HUES64 (cell line): ENCODE data around the gene GCSH.

Source experiments
- H3K27ac ChIP-seq: 2 replicates; pipeline ENCODE4 v1.7.0; 2013; ENCODE audit warnings: low read depth, low read length, inconsistent platforms
- H3K27me3 ChIP-seq: 2 replicates; pipeline ENCODE4 v1.6.1; 2013; ENCODE audit warnings: mild to moderate bottlenecking, low read length; ENCODE audit not compliant: insufficient read depth
- H3K36me3 ChIP-seq: 2 replicates; pipeline ENCODE4 v1.6.1; 2013; ENCODE audit warnings: mild to moderate bottlenecking, low read length; ENCODE audit not compliant: insufficient read depth
- H3K4me1 ChIP-seq: 2 replicates; pipeline ENCODE4 v1.6.1; 2013; ENCODE audit warnings: mild to moderate bottlenecking, low read length, moderate library complexity; ENCODE audit not compliant: insufficient read depth
- H3K4me3 ChIP-seq: 2 replicates; pipeline ENCODE4 v1.5.1; 2013; ENCODE audit warnings: mild to moderate bottlenecking, low read length, moderate library complexity
- H3K9ac ChIP-seq: 2 replicates; pipeline ENCODE4 v1.6.1; 2013; ENCODE audit warnings: mild to moderate bottlenecking, low read depth, low read length
- H3K9me3 ChIP-seq: 2 replicates; pipeline ENCODE4 v1.6.1; 2013; ENCODE audit warnings: low read depth, low read length; ENCODE audit not compliant: insufficient read depth
- WGBS: fragments of 150-250, 120-280 bp; methylation state at CpG from one replicate; pipeline ENCODE4 v1.1.7; 2013; ENCODE audit warnings: missing lambda C conversion rate; 5-methylcytosine and 5-hydroxymethylcytosine counted together

The GCSH gene

DNA sequence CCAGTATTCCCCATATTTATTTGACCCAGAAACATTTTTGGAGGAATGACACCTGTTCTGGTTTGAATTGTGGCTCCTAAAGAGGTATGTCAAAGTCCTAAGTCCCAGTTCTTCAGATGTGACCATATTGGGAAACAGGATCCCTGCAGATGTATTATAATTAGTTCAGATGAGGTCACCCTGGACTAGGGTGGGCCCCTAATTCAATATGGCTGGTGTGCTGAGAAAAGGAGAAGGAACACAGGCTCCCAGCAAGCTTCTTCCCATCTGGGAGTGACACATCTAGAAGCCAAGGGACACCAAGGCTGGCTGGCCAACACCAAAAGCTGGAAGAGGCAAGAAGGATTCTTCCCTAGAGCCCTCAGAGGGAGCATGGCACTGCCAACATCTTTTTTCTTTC is 3.8 kb upstream of the GCSH start:
- H3K4me1 ChIP-seq = peaks cover 6% of the 10 kb centered on the region
- H3K9ac ChIP-seq = no peak overlapping the region
- no peaks in the 10 kb centered on the region for H3K27me3 ChIP-seq
- no peak overlapping the region for H3K4me3 ChIP-seq
- no peaks in the 10 kb centered on the region for H3K9me3 ChIP-seq
- no peaks in the 10 kb centered on the region for H3K36me3 ChIP-seq
- H3K27ac ChIP-seq = no peak overlapping the region

DNA sequence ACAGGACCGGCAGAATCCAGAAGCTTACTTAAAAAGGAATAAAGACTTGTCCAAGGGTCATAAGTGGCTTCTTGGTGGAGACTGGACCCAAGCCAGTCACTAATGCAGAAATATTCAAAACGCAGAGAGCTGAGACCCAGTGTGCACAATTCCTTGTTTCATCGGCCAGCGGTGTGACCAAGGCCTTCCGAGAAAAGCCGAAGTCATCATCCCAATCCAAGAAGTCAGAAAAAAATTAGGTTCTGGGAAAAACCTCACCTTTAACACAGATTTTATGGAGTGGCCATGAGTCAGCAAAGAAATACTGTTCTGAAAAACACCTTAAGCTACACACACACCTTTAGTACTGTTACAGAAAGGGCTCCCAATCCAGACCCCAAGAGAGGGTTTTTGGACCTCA is 1.0 kb upstream of the GCSH start:
- H3K27me3 ChIP-seq = no peaks in the 10 kb centered on the region
- no peak overlapping the region for H3K9ac ChIP-seq
- H3K9me3 ChIP-seq = no peaks in the 10 kb centered on the region
- 94% methylated on average over 6 of the region's 6 CpGs for WGBS
- no peak overlapping the region for H3K4me3 ChIP-seq
- peaks cover 5% of the 10 kb centered on the region for H3K36me3 ChIP-seq
- H3K4me1 ChIP-seq = peaks cover 6% of the 10 kb centered on the region
- H3K27ac ChIP-seq = no peak overlapping the region

DNA sequence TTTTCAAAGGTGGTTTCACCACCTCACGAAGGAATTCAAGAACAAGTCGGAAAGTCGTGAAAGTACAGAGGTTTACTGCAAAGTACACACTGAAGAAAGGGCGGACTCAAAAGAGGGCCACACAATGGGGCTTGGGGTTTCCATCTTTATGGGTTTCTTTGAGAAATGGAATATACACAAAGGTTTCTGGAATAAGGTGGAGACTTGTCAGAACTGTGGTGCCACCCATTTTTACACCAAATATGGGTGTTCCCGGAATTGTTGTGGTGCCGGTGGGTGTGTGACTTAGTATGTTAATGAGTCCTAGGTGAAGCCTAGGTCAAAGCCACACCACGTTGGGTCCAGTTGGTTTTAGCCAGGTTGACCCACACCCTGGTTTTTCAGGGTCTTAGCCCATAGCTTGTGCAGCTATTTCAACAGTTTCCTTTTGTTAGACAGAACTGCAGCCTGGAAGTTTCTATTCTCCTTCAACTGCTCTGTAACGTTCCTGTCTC is 567 bp upstream of the GCSH start:
- Histone ChIP-seq H3K9ac (no peak overlapping the region), H3K27ac (no peak overlapping the region), H3K4me3 (peak overlapping the region; percentile 37), H3K27me3 (no peaks in the 10 kb centered on the region), H3K36me3 (peaks cover 8% of the 10 kb centered on the region), H3K4me1 (peaks cover 6% of the 10 kb centered on the region), H3K9me3 (no peaks in the 10 kb centered on the region)
- 60% methylated on average over 8 of the region's 8 CpGs for WGBS

DNA sequence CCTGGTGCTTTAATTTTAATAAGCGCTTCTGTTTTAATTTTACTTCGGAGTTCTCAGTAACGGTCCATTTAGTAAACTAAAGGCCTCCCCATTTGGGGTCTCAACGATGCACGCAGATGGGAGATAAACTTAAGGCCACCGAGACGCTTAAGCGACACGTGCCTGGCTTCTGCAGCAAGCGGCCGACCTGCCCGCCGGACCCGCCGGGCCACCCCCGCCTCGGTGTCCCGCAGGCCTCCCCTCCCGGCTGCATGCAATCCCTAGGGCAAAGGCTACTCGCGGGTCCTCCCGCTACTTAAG is 592 bp downstream of the GCSH start:
- no peaks in the 10 kb centered on the region for H3K27me3 ChIP-seq
- H3K4me3 ChIP-seq = peak overlapping the region; percentile 77
- H3K36me3 ChIP-seq = peaks cover 18% of the 10 kb centered on the region
- peak overlapping the region; percentile 90 for H3K9ac ChIP-seq
- H3K4me1 ChIP-seq = peaks cover 6% of the 10 kb centered on the region
- H3K9me3 ChIP-seq = no peaks in the 10 kb centered on the region
- WGBS = under 1% methylated on average over 22 of the region's 22 CpGs
- H3K27ac ChIP-seq = peak overlapping the region; percentile 71

DNA sequence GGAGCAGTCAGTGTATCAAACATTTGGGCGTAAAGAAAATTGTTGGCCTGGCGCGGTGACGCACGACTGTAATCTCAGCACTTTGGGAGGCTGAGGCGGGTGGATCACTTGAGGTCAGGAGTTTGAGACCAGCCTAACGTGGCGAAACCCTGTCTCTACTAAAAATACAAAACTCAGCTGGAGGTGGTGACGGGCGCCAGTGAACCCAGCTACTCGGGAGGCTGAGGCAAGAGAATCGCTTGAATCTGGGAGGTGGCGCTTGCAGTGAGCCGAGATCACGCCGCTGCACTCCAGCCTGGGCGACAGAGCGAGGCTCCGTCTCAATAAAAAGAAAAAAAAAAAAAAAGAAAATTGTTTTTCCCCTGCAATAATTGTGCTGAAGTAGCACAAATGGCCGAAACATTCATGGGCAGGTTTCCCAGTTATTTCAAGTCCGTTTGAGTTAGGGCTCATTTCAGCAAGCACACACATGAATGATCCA is 1.4 kb downstream of the GCSH start:
- WGBS = 70% methylated on average over 21 of the region's 21 CpGs
- Histone ChIP-seq H3K9ac (peak overlapping the region; percentile 22; the same call in 1 of the 2 replicates), H3K4me1 (peaks cover 6% of the 10 kb centered on the region)

DNA sequence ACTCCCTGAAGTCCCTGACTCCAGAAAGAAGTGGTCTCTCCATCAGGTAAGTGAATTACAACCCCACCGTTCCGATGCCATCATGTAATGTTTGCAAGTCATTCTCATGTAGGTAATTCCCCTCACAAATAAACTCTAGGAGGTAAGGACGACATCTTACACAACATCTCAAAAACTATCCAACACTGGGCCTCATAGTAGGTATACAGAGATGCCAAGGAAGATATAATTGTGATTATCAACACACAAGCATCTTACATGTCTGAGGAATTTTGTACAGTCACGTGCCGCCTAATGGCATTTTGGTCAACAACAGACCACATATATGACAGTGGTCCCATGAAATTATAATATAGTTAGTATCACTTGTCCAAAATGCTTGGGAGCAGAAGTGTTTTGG is 7.4 kb downstream of the GCSH start:
- Histone ChIP-seq H3K4me1 (no peaks in the 10 kb centered on the region), H3K36me3 (peaks cover 70% of the 10 kb centered on the region), H3K27ac (no peak overlapping the region), H3K4me3 (no peak overlapping the region), H3K9ac (no peak overlapping the region), H3K9me3 (no peaks in the 10 kb centered on the region), H3K27me3 (no peaks in the 10 kb centered on the region)
- WGBS = 96% methylated on average over 5 of the region's 5 CpGs

More for the DNA sequence above, 1.4 kb downstream of the GCSH start:
- H3K27ac ChIP-seq = no peak overlapping the region
- H3K9me3 ChIP-seq = no peaks in the 10 kb centered on the region
- peak overlapping the region; percentile 77 for H3K4me3 ChIP-seq
- peaks cover 25% of the 10 kb centered on the region for H3K36me3 ChIP-seq
- H3K27me3 ChIP-seq = no peaks in the 10 kb centered on the region

DNA sequence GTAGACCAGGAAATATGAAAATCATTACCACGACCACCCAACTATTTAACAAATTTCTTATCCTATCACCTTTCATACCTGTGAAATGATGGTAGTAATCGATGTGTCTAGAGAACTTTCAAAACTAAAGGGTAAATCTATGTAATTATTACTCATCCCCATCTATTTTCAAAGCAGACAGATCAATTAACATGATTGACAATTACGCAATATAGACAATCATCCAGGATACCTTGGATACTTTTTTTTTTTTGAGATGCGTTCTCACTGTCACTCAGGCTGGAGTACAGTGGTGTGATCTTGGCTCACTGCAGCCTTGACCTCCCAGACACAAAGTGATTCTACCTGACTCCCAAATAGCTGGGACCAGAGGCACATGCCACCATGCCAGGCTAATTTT is 15.2 kb downstream of the GCSH start:
- Histone ChIP-seq H3K9ac (no peak overlapping the region), H3K36me3 (peaks cover 35% of the 10 kb centered on the region), H3K27ac (no peak overlapping the region), H3K4me3 (no peak overlapping the region), H3K27me3 (no peaks in the 10 kb centered on the region), H3K4me1 (no peaks in the 10 kb centered on the region), H3K9me3 (no peaks in the 10 kb centered on the region)
- WGBS = 96% methylated on average over 2 of the region's 4 CpGs

DNA sequence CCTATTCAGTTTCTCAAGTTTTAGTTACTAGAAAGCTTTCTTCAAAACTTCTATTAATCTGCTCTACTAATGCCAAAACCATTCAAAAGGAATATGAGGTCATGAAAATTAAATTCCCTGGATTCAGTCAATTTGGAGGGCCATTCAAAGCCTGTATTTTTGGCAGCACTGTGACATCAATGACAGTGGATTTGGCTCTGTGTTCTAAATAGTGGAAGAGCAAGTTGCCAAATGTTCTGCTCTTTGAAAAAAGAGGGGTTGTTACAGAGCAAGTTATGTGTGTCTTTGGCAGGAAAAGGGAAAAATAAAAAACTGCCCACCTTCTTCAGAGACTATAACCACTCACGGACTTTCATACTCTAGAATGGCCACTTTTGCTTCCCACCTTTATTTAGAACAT is 16.0 kb downstream of the GCSH start:
- Histone ChIP-seq H3K27me3 (no peaks in the 10 kb centered on the region), H3K9me3 (no peaks in the 10 kb centered on the region), H3K4me3 (no peak overlapping the region), H3K4me1 (no peaks in the 10 kb centered on the region), H3K36me3 (peaks cover 31% of the 10 kb centered on the region), H3K9ac (no peak overlapping the region), H3K27ac (no peak overlapping the region)
- WGBS = 93% methylated on average over 1 of the region's 1 CpG

DNA sequence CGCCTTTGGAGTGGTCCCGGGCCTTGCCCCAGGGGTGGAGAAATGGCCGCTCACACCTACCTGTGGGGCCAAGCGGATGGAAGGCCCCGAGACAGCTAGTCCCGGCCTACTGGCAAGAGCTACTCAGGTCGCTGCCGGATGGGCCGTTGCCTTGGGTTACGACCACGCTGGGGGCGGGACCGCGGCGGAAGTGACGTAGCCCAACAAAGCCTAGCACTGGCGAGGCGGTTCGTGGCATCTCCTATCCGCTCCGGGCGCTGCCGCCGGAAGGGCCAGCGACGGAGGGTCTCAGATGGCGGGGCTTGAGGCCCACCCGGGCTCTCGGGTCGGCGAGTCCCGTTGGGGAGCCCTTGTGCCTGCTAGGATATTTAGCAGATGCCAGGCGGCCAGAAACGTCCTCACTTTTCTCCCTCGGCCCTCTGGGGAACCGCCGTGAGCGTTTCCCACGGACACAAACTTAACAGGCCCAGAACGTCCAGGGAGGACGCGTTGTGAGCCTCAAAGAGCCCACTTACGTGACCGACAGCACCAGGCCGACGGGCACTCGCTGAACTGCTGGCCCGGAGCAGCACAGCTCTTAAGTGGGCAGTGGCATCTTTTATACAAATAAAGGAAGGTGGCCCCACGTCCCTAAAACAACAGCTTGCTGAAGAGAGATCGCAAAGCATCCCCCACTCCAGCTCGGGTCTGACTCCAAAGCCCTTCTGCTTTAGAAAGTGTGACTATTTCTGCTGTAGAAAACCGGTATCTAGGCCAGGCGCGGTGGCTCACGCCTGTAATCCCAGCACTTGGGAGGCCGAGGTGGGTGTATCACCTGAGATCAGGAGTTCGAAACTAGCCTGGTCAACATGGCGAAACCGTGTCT is 18.9 kb downstream of the GCSH start, which contains the start of gene C16orf46:
TSS of gene C16orf46 (minus strand) at position 163 of the 865 bp plus-strand sequence. CDS start 13,283 bp downstream, outside the sequence.
- peak within 1 kb of the TSS; percentile 81 for H3K4me3 ChIP-seq
- peak within 1 kb of the TSS; percentile 89 for H3K9ac ChIP-seq
- peaks cover 12% of the 10 kb centered on the region for H3K36me3 ChIP-seq
- peak within 1 kb of the TSS; percentile 91 for H3K27ac ChIP-seq
- no peaks in the 10 kb centered on the region for H3K27me3 ChIP-seq
- H3K4me1 ChIP-seq = peaks cover 12% of the 10 kb centered on the region
- H3K9me3 ChIP-seq = no peaks in the 10 kb centered on the region
- WGBS = 14% methylated on average over 59 of the region's 59 CpGs

DNA sequence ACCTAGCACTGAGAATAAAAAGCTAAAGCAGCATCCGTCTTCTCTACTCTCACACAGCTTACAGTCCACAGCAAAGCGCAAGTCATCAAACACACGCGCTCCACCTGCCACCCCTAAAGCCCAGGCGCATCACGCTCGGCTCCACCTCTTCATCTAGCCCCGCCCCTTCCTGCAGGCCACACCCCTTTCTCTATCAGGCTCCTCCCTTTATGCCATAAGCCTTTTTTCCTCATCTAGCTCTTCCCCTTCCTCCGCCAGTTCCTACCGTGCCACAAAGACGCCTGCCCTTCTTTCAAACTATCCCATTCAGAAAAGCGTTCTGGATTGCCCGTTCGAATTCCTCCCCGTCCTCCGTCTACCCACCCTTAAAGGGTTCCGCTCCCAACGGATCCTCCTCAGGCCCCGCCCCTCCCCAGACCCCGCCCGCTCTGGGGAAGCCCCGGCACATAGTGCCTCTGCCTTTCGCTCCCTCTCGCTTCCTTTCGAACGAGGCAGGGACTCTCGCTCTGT is 19.6 kb downstream of the GCSH start:
- WGBS = under 1% methylated on average over 27 of the region's 27 CpGs
- peak overlapping the region; percentile 89 for H3K9ac ChIP-seq

DNA sequence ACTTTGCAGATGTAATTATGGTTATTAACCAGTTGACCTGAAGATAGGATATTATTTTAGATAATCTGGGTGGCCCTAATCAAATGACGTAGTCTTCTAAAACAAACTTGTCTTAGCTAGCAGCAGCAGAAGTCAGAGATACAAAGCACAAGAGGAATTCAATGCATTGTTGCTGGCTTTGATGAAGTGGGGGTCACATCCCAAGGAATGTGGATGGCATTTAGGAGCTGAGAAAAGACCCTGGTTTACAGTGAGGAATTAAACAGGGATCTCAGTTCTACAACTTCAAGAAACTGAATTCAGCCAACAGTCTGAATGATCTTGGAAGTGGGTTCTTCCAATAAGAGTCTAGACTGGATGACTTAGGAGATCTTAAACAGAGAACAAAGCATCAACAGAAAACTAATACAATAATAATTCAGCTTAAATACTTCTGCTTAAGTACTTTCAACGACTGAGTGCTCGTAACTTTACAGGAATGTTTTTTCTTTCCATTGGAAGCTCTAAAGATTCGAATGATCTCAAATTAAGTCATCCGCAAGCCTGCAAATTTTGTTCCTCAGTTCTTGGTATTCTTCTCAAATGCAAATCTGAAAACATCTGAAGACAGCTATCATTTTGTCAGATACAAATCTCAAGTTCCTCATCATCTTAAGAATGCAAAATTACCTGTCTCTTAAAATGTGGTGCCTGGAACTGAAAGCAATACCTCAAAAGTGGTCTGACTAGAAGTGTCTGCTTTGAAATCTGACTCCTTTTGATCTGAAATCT is 22.4 kb downstream of the GCSH start:
- Histone ChIP-seq H3K27me3 (no peaks in the 10 kb centered on the region), H3K4me1 (peaks cover 12% of the 10 kb centered on the region), H3K36me3 (no peaks in the 10 kb centered on the region), H3K9ac (no peak overlapping the region), H3K9me3 (no peaks in the 10 kb centered on the region), H3K27ac (peak overlapping the region; percentile 59; the same call in 1 of the 2 replicates), H3K4me3 (no peak overlapping the region)
- WGBS = 68% methylated on average over 5 of the region's 5 CpGs

More for the DNA sequence above, 19.6 kb downstream of the GCSH start:
- Histone ChIP-seq H3K36me3 (peaks cover 6% of the 10 kb centered on the region), H3K27me3 (no peaks in the 10 kb centered on the region), H3K27ac (peak overlapping the region; percentile 91; the same call in 1 of the 2 replicates), H3K4me3 (peak overlapping the region; percentile 81), H3K9me3 (no peaks in the 10 kb centered on the region), H3K4me1 (peaks cover 12% of the 10 kb centered on the region)
